OCI-LY3 (cell line): ENCODE results near the gene VIL1.

Experiments
- H2AFZ ChIP-seq: fragments of 200-600, 300-600 bp; shearing (Covaris generic); 2 replicates; pipeline ENCODE4 v1.6.0; 2014; ENCODE audit warnings: antibody characterized with exemption, low read depth, low read length
- H3K27ac ChIP-seq: fragments of 200-600, 300-600 bp; sonication (generic); 2 replicates; pipeline ENCODE4 v1.5.1; 2014; ENCODE audit warnings: mild to moderate bottlenecking, low read length, moderate library complexity, mixed read lengths
- H3K27me3 ChIP-seq: fragments of 200-600, 300-600 bp; sonication (generic); 2 replicates; pipeline ENCODE4 v1.6.1; 2014; ENCODE audit warnings: low read depth, low read length, mixed read lengths
- H3K36me3 ChIP-seq: fragments of 200-600, 300-600 bp; sonication (generic); replicated peaks from 2 replicates; pipeline ENCODE3; 2014; ENCODE audit warnings: low read depth, low read length, mixed read lengths
- H3K4me1 ChIP-seq: fragments of 300-600, 200-600 bp; sonication (generic); 2 replicates; pipeline ENCODE4 v1.6.1; 2014; ENCODE audit warnings: low read length, mixed read lengths
- H3K4me2 ChIP-seq: fragments of 200-600, 300-600 bp; sonication (generic); 2 replicates; pipeline ENCODE4 v1.6.1; 2014; ENCODE audit warnings: low read length, mixed read lengths
- H3K4me3 ChIP-seq: fragments of 300-600, 200-600 bp; sonication (generic); 2 replicates; pipeline ENCODE4 v1.5.1; 2014; ENCODE audit warnings: antibody characterized with exemption, mild to moderate bottlenecking, low read length, moderate library complexity
- H3K79me2 ChIP-seq: fragments of 300-600, 200-600 bp; shearing (Covaris generic); 2 replicates; pipeline ENCODE4 v1.6.1; 2014; ENCODE audit warnings: mild to moderate bottlenecking, low read length, mixed read lengths
- H3K9ac ChIP-seq: fragments of 300-600, 200-600 bp; shearing (Covaris generic); 2 replicates; pipeline ENCODE4 v1.6.0; 2014; ENCODE audit warnings: mild to moderate bottlenecking, low read length, moderate library complexity
- H3K9me3 ChIP-seq: fragments of 200-600, 300-600 bp; shearing (Covaris generic); 2 replicates; pipeline ENCODE4 v1.6.1; 2014; ENCODE audit warnings: low read length, mixed read lengths; ENCODE audit not compliant: insufficient read depth
- H4K20me1 ChIP-seq: fragments of 200-600, 300-600 bp; sonication (generic); 2 replicates; pipeline ENCODE4 v1.6.1; 2016; ENCODE audit warnings: low read length, mixed read lengths; ENCODE audit not compliant: insufficient read depth
- CTCF ChIP-seq: fragments of 200-600, 300-600 bp; sonication (generic); IDR thresholded peaks from 2 replicates; pipeline ENCODE4 v1.5.1; 2014; ENCODE audit warnings: antibody characterized with exemption, low read length, low read depth
- EZH2phosphoT487 ChIP-seq: fragments of 200-600 bp; shearing (Covaris generic); IDR thresholded peaks from 2 replicates; pipeline ENCODE4 v1.6.1; 2018; ENCODE audit warnings: antibody characterized with exemption, mixed run types, low read depth

VIL1 gene

DNA sequence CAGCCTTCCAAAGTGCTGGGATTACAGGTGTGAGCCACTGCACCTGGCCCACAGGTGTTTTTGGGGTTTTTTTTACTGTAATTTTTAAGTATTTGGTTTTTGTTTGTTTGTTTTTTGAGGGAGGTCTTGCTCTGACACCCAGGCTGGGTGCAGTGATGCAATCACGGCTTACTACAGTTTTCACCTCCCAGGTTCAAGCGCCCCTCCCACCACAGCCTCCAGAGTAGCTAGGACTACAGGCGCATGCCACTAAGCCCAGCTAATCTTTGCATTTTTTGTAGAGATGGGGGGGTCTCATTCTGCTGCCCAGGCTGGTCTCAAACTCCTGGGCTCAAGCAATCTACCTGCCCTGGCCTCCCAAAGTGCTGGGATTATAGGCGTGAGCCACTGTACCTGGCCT is 44.1 kb upstream of the VIL1 start:
- Histone ChIP-seq H3K9me3 (no peaks in the 10 kb centered on the region), H3K27me3 (no peaks in the 10 kb centered on the region), H3K4me3 (no peak overlapping the region), H2AFZ (no peak overlapping the region), H3K79me2 (no peaks in the 10 kb centered on the region), H3K27ac (no peak overlapping the region), H3K9ac (no peak overlapping the region), H3K4me2 (no peak overlapping the region), H4K20me1 (no peaks in the 10 kb centered on the region), H3K36me3 (no peaks in the 10 kb centered on the region), H3K4me1 (peaks cover 14% of the 10 kb centered on the region)
- TF ChIP-seq EZH2phosphoT487 (no peak), CTCF (no peak)

DNA sequence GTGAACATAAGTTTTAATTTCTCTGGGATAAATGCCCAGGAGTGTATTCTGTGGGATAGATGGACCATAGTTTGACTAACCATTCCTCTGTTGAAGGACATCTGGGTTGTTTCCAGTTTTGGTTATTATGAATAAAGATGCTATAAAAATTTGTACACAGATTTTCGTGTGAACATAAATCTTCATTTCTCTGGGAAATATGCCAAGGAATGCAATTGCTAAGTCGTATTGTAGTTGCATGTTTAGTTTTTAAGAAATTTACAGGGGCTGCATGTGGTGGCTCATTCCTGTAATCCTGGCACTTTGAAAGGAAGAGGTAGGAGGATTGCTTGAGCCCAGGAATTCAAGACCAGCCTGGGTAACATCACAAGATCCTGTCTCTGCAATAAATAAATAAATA is 43.7 kb upstream of the VIL1 start:
- Histone ChIP-seq H3K27ac (no peak overlapping the region), H4K20me1 (no peaks in the 10 kb centered on the region), H3K27me3 (no peaks in the 10 kb centered on the region), H3K4me2 (no peak overlapping the region), H3K4me1 (peaks cover 10% of the 10 kb centered on the region), H3K36me3 (no peaks in the 10 kb centered on the region), H3K79me2 (no peaks in the 10 kb centered on the region), H3K9ac (no peak overlapping the region), H2AFZ (no peak overlapping the region), H3K4me3 (no peak overlapping the region), H3K9me3 (no peaks in the 10 kb centered on the region)
- TF ChIP-seq EZH2phosphoT487, result no peak
- no peak for TF ChIP-seq CTCF

DNA sequence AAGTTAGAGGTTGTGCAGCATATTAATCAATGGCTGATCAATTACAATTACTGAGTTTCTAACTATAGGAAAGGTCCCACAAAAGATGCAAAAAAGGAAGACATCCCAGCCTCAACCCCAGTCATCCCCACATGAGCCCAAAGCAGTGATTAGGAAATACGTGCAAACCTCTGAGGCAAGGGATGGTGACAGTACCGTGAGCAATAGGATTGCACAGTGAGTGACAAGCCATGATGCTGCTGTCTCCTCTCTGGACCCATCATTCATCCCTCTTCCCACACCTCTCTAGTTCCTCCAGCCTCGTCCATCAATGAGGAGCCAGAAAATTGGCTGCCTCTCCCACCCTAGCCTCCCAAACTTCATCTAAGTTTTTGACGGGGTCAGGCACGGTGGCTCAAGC is 40.9 kb upstream of the VIL1 start:
- Histone ChIP-seq H3K4me3 (no peak overlapping the region), H2AFZ (no peak overlapping the region), H3K27me3 (no peaks in the 10 kb centered on the region), H3K4me2 (no peak overlapping the region), H3K79me2 (no peaks in the 10 kb centered on the region), H3K27ac (no peak overlapping the region), H4K20me1 (no peaks in the 10 kb centered on the region), H3K9me3 (no peaks in the 10 kb centered on the region), H3K4me1 (no peaks in the 10 kb centered on the region), H3K9ac (no peak overlapping the region), H3K36me3 (no peaks in the 10 kb centered on the region)
- TF ChIP-seq CTCF (no peak), EZH2phosphoT487 (no peak)

GRCh38 chr2:218381916-218382366 is 37.0 kb upstream of the VIL1 start, which contains the start of gene SLC11A1:
TSS of gene SLC11A1 (plus strand) at chr2:218382273. CDS start at chr2:218382369, 96 bp downstream.
- no peaks in the 10 kb centered on the region for H3K9me3 ChIP-seq
- H3K4me1 ChIP-seq, result no peaks in the 10 kb centered on the region
- H3K4me2 ChIP-seq, result no peak within 1 kb of the TSS
- no peaks in the 10 kb centered on the region for H3K27me3 ChIP-seq
- no peak within 1 kb of the TSS for H3K27ac ChIP-seq
- H2AFZ ChIP-seq, result no peak within 1 kb of the TSS
- H3K79me2 ChIP-seq, result no peaks in the 10 kb centered on the region
- no peaks in the 10 kb centered on the region for H3K36me3 ChIP-seq
- no peak within 1 kb of the TSS for H3K4me3 ChIP-seq
- no peaks in the 10 kb centered on the region for H4K20me1 ChIP-seq
- TF ChIP-seq EZH2phosphoT487, result no peak
- TF ChIP-seq CTCF, result no peak
- no peak within 1 kb of the TSS for H3K9ac ChIP-seq
